Naive B cell (primary cell): ENCODE measurements around the gene ACTN1. TPM values are rescaled to one million over a fixed set of nuclear protein-coding genes. Genes with fewer than 3 reads are reported as not detected.
"Not testable (repeated sequence)": the region's sequence is repeated elsewhere in the genome, so short reads cannot be mapped to it uniquely, and the experiment has no call there.

Source experiments
- ATAC-seq, 2 donors: fragments of 150-1000 bp; cut with Tn5 transposase; 2 replicates each; pipeline ENCODE4 v1.10.0; 2021; ENCODE audit warnings: low read depth in 2 of 2, mild to moderate bottlenecking in 2 of 2, moderate library complexity in 2 of 2
- DNase-seq: peaks from one replicate; pipeline ENCODE4 v3.0.0; 2022
- H3K27ac Mint-ChIP-seq, 6 donors: one replicate each; pipeline ENCODE4 v1.8.0; 2020 to 2022; ENCODE audit warnings: mild to moderate bottlenecking in 6 of 6, mixed read lengths in 6 of 6, moderate library complexity in 5 of 6, inconsistent platforms in 2 of 6
- H3K27me3 Mint-ChIP-seq, 3 donors: one replicate each; pipeline ENCODE4 v1.8.0; 2021 to 2022; ENCODE audit warnings: mixed read lengths in 3 of 3, mild to moderate bottlenecking in 1 of 3
- H3K36me3 Mint-ChIP-seq, 2 donors: one replicate each; pipeline ENCODE4 v1.8.0; 2020 to 2022; ENCODE audit warnings: mixed read lengths in 2 of 2, inconsistent platforms in 1 of 2, mild to moderate bottlenecking in 1 of 2
- H3K4me1 Mint-ChIP-seq, 3 donors: one replicate each; pipeline ENCODE4 v1.8.0; 2020 to 2022; ENCODE audit warnings: mixed read lengths in 3 of 3, inconsistent platforms in 1 of 3, mild to moderate bottlenecking in 1 of 3, moderate library complexity in 1 of 3
- H3K4me3 Mint-ChIP-seq, 8 donors: one replicate each; pipeline ENCODE4 v1.8.0; 2020 to 2022; ENCODE audit warnings: mild to moderate bottlenecking in 8 of 8, mixed read lengths in 8 of 8, moderate library complexity in 8 of 8, inconsistent platforms in 2 of 8
- H3K9me3 Mint-ChIP-seq, 7 donors: one replicate each; pipeline ENCODE4 v1.8.0; 2020 to 2022; ENCODE audit warnings: mixed read lengths in 7 of 7, mild to moderate bottlenecking in 5 of 7, inconsistent platforms in 2 of 7, moderate library complexity in 1 of 7
- polyA plus RNA-seq, 6 donors: library from polyadenylated mRNA; unstranded; fragments of 300-500 nt; fragmentation: Illumina TruSeq; gene quantifications; one replicate each; pipeline ENCODE4 v1.2.3, GENCODE V29; 2021; ENCODE audit warnings: low read depth in 6 of 6

The ACTN1 gene
- polyA plus RNA-seq, 6 donors from 2014 or later, result 0.61 to 4.5 (median 2.4) TPM; not detected in 1

DNA sequence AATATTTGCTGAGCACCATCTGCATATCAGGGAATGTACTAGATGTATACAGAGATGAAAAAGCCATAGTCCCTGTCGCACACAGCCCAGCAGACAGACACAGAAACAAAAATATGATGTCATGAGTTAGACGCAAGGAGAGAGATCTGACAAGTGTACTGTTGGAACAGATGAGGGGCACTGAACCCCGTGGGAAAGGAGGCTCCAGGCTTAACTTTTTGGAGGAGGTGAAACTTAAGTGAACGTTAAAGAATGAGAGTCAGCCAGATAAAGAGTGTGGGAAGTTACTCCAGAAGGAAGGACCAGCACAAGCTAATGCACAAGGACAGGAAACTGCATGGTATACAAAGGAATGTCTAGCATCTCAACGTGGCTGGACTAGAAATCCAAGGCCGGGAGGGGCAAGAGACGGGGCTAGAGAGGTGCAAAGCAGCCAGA lies 2.5 kb upstream of the ACTN1 start:
- Mint-ChIP-seq H3K27ac (peak overlapping the region in 1 of 6 donors; percentile 62), H3K27me3 (peaks cover 22 to 42% (median 40%) of the 10 kb centered on the region in 3 donors), H3K36me3 (no peaks in the 10 kb centered on the region), H3K9me3 (no peaks in the 10 kb centered on the region), H3K4me3 (peak overlapping the region in 1 of 8 donors; percentile 66), H3K4me1 (peaks cover 4 to 13% (median 13%) of the 10 kb centered on the region in 3 donors)
- ATAC-seq (no peak), DNase-seq (no peak)

DNA sequence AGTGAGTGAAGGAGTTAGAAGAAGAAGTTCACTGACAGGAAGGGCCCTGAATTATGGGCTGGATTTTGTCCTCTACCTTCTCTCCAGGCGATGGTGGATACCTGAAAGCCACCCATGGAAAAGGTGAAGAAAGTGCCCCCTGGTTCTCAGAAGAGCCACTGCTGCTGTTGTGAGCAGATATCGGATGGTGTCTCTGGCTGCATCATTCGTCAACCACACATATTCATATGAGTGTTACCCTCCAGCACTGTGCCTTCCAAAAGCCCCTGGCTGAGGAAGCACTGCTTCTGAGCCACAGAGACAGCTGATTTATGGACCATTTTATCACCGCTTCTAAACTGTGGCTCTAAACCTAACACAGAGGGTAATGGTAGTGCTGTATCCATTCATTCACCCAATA lies 2.0 kb upstream of the ACTN1 start:
- Mint-ChIP-seq H3K36me3 (no peaks in the 10 kb centered on the region), H3K9me3 (no peaks in the 10 kb centered on the region), H3K4me3 (peak overlapping the region in 1 of 8 donors; percentile 6), H3K27me3 (peaks cover 25 to 46% (median 44%) of the 10 kb centered on the region in 3 donors), H3K4me1 (peaks cover 4 to 13% (median 13%) of the 10 kb centered on the region in 3 donors), H3K27ac (no peak overlapping the region)
- DNase-seq (no peak), ATAC-seq (no peak)

DNA sequence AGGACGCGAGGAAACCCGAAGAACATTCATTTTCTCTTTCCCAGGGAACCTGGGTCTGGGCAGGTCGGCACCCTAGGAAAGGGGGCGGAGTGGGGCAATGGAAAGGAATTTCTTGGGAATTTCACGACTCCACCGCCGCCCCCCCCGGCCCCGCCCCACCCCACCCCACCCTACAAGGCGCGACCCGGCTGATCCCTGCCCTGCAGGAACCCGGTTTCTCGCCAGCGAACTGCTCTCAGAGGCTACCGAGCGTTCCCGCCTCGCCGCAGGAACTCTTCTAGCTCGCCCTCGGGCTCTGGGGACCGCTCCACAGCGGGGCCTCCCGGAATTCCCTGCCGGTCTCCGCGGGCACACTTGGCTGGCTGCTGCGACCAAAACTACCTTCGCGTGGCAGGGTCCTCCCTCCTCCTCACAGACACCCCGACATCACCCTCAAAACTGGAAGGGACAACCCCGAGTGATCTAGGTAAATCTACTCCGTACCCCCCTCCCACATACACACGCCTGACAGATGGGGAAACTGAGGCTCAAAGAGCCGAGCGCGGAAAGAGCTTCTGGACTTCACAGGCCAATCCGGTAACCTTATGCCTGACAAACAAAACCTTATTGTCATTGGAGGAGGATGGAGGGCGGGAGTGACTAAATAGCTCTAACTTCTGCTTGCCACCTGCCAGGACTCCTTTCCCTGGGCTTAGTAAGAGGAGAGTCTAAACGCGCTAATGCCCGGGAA lies 785 bp upstream of the ACTN1 start:
- H3K36me3 Mint-ChIP-seq, result no peaks in the 10 kb centered on the region
- DNase-seq, result no peak
- H3K4me3 Mint-ChIP-seq, result peak overlapping the region; percentile 82 to 91 (median 87)
- H3K27ac Mint-ChIP-seq, result peak overlapping the region in 1 of 6 donors; percentile 93
- ATAC-seq, result no peak
- peaks cover 4 to 13% (median 13%) of the 10 kb centered on the region in 3 donors for H3K4me1 Mint-ChIP-seq
- peaks cover 0 to 1% (median 0%) of the 10 kb centered on the region in 7 donors for H3K9me3 Mint-ChIP-seq
- H3K27me3 Mint-ChIP-seq, result peaks cover 34 to 57% (median 54%) of the 10 kb centered on the region in 3 donors

DNA sequence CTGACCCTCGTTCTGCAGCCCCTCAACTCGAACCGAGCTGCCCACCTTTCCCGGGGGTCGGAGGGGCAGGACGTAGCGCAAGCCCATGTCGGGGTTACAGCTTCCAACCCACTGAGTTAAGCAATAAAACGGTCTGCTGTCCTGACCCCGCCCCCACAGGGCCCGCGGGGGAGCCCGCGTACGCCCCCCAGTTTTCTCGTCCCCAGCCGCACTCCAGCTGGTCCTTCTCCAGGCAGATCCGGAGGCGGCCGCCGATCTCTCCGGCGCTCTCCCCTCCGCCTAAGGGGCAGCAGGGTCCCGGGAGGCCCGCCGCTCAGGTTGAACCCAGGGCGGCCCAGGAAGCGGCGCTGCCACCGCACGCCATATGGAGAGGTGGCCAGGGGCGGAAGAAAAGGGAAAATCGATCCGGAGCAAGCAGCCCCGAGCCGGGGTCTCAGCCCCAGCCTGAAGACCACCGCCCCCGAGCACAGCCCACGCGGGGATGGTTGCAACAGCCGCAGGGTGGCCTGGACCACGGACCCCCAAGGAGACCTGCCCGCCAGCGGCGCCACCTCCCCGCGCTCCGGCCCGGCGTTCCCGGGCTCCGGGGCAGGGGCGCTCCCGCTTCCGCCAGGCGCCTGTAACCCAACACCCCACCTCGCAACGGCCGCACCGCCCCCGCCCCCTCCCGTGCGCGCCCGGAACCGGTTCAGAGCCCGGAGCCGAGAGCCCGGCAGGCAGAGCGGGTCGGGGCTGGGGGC lies 760 bp downstream of the ACTN1 start:
- peaks cover 34 to 57% (median 55%) of the 10 kb centered on the region in 3 donors for H3K27me3 Mint-ChIP-seq
- no peak overlapping the region for H3K27ac Mint-ChIP-seq
- ATAC-seq (peak; percentile 25 to 37), DNase-seq (peak; percentile 5)
- H3K9me3 Mint-ChIP-seq, result peaks cover 0 to 4% (median 2%) of the 10 kb centered on the region in 7 donors
- H3K4me1 Mint-ChIP-seq, result peaks cover 4 to 13% (median 13%) of the 10 kb centered on the region in 3 donors
- peak overlapping the region; percentile 70 to 85 (median 78) for H3K4me3 Mint-ChIP-seq
- no peaks in the 10 kb centered on the region for H3K36me3 Mint-ChIP-seq

DNA sequence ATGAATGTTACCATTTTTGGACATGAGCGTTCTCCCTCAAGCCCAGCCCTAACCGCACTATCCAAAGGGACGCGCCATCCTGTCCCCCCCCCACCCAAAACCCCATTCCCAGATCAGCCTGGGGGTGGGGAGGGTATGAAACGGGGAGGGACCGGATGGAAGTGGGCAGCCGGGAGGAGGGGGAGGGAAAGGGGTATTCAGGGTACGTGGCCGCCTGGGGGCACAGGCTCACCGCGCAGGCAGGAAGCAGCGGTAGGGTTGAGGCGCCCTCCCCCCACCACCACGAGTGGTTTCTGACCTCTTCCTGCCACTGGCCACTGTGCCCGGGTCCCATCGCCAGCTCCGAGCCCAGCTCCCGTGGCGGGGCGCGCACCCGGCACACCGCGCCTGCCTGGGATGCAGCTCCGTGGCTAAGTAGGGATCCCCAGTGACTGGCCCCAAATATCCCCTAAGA lies 1.4 kb downstream of the ACTN1 start:
- Mint-ChIP-seq H3K4me3 (peak overlapping the region; percentile 48 to 87 (median 80)), H3K36me3 (no peaks in the 10 kb centered on the region), H3K9me3 (peaks cover 0 to 7% (median 4%) of the 10 kb centered on the region in 7 donors), H3K4me1 (peaks cover 4 to 13% (median 13%) of the 10 kb centered on the region in 3 donors), H3K27me3 (peaks cover 34 to 51% (median 49%) of the 10 kb centered on the region in 3 donors), H3K27ac (peak overlapping the region in 1 of 6 donors; percentile 20)
- DNase-seq, result no peak
- ATAC-seq, result no peak

DNA sequence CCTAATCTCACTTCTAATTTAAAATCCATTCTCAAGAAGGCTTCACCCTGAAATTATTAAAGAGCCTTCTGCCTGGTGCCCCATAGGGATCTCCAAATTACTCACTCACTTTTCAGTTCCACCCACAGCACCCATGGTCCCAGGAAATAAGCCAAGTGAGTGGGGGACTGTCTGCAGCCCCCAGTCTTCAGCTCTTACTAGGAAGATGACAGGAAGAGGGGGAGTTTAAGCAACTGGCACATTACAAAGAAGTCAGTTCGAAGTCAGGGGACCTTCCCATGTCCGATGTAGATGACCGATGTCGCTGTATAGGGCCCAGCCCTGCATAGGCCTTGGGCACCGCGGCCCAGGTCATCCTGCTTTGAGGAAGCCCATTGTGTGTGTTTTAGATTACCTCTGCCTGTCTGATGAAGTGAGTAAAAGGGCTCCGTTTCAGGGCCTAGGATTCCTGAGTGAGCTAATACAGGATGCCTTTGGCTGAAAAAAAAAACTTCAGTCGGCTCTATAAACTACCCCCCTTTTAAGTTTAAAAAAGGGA lies 1.9 kb downstream of the ACTN1 start:
- no peak for DNase-seq
- ATAC-seq, result no peak
- H3K4me3 Mint-ChIP-seq, result peak overlapping the region in 7 of 8 donors; percentile 44 to 87 (median 59)
- peaks cover 0 to 7% (median 4%) of the 10 kb centered on the region in 7 donors for H3K9me3 Mint-ChIP-seq
- H3K27me3 Mint-ChIP-seq, result peaks cover 34 to 48% (median 46%) of the 10 kb centered on the region in 3 donors
- no peaks in the 10 kb centered on the region for H3K36me3 Mint-ChIP-seq
- peaks cover 4 to 13% (median 13%) of the 10 kb centered on the region in 3 donors for H3K4me1 Mint-ChIP-seq
- H3K27ac Mint-ChIP-seq, result peak overlapping the region in 1 of 6 donors; percentile 20

DNA sequence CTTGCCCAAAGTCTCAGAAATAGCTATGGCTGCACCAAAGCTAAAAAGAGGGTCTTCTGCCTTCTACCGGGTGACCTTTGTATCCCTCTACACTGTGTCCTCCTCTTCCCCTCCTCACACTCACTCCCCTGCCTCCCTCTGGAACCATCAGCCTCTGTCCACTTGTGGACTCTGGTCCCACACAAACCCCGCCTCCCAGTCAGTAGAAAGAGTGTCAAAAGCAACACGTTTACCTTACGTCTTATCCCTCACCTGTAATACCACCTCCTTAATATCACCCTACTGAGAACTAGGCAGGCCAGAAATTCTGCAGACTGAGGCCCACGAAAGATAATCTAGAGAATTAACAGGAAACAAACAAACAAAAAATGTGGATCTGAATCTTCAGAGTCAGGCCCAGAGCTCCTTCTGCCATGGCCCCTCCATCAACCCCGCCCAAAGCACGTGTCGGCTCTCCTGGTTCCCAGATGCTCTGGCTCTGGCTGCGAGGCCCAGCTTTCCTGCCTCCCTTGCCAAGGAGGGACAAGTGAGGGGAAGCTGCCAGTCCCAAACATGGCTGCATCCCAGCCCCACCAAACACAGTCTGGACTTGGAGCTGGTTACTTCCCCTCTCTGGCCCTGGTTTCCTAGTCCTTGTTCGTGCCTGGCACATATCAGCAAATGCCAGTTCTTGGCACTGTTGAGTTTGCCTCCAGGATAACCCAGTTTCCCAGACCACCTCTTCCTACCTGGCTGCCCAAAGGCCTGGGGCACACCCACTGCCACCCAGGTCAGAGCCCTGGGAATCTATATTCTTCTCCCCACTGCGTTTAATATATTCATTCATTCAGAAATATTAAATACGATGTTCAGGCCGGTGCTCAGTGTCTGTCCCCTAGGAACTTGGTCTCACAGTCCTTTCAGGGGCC lies 2.7 kb downstream of the ACTN1 start:
- DNase-seq (no peak), ATAC-seq (no peak)
- Mint-ChIP-seq H3K4me1 (peaks cover 4 to 13% (median 13%) of the 10 kb centered on the region in 3 donors), H3K27ac (no peak overlapping the region), H3K27me3 (peaks cover 30 to 44% (median 40%) of the 10 kb centered on the region in 3 donors), H3K4me3 (peak overlapping the region in 7 of 8 donors; percentile 38 to 82 (median 50)), H3K9me3 (peaks cover 0 to 7% (median 4%) of the 10 kb centered on the region in 7 donors), H3K36me3 (no peaks in the 10 kb centered on the region)

DNA sequence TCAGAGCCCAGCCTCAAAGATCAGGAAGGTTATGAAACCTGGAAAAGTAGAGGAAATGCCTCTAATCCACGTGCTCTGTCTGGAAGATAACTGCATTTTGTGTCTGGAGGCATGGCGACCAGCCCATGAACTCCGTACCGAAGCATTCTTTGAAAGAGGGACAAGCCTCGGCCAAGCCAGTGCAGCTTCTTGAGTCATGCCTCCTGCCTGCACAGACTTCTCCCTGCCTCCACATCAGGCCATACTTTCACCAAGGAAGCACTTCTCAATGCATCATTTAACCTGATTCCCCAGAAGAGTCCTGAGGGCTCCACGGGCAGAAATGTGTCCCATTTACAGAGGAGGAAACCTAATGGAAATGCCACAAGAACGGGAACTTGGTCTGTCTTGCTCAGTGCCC lies 3.4 kb downstream of the ACTN1 start:
- Mint-ChIP-seq H3K9me3 (peaks cover 0 to 7% (median 4%) of the 10 kb centered on the region in 7 donors), H3K27me3 (peaks cover 27 to 40% (median 37%) of the 10 kb centered on the region in 3 donors), H3K4me1 (peaks cover 4 to 13% (median 13%) of the 10 kb centered on the region in 3 donors), H3K27ac (peak overlapping the region in 1 of 6 donors; percentile 34), H3K36me3 (no peaks in the 10 kb centered on the region), H3K4me3 (peak overlapping the region in 2 of 8 donors; percentile 3 to 59)
- no peak for DNase-seq
- ATAC-seq, result no peak

DNA sequence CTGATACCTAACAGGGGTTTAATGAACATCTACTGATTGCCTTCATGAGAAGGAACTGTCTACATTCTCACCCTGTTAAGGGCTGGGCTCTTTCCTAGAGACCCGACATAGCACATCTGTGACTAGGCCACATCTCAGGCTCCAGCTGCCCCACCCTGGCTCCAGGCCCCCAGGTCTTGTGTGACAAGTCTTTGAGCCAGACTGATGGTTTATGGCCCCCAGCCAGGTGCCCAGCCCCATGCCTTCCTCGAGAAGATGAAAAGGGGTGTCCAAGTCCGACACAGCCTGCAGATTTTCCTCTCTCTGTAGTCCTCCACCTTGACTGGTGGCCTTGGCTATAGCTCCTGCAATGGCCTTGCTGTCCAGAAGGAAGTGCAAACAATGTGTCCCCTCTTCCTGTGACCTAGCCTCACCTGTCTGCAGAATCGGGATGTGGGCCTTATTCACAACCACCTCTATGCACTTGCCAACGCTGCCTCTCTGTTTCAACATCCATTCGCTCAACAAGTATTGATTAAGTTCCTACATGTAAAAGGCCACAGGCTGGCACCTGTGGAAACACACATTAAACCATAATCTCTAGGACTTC lies 4.2 kb downstream of the ACTN1 start:
- Mint-ChIP-seq H3K9me3 (peaks cover 0 to 7% (median 4%) of the 10 kb centered on the region in 7 donors), H3K27me3 (peaks cover 22 to 34% (median 30%) of the 10 kb centered on the region in 3 donors), H3K36me3 (no peaks in the 10 kb centered on the region), H3K27ac (no peak overlapping the region), H3K4me1 (peaks cover under 1 to 13% (median 8%) of the 10 kb centered on the region in 3 donors), H3K4me3 (peak overlapping the region in 1 of 8 donors; percentile 3)
- DNase-seq, result no peak
- ATAC-seq, result no peak

DNA sequence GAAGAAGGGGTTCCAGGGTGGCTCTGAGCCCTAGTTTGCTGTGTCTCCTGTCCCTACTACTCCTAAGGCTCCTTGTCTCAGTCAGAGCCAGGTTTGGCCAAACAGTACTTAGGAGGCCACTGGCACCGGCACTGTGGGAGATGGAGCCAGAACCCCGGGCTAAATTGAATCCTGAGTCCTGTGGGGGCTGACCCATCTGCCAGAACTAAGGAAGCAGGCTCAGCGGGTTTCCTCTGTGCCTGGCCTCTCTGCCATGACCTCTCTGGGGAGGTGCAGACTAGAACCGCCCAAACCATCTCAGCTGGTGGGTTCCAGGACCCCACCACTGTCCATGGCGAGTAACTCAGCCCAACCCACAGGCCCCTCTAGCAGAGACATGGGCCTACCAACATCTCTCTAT lies 5.5 kb downstream of the ACTN1 start:
- Mint-ChIP-seq H3K27me3 (peaks cover 22 to 31% (median 28%) of the 10 kb centered on the region in 3 donors), H3K36me3 (no peaks in the 10 kb centered on the region), H3K9me3 (peaks cover 0 to 7% (median 4%) of the 10 kb centered on the region in 7 donors), H3K4me3 (no peak overlapping the region), H3K27ac (no peak overlapping the region), H3K4me1 (peaks cover 0 to 12% (median 7%) of the 10 kb centered on the region in 3 donors)
- ATAC-seq, result no peak
- DNase-seq, result no peak

DNA sequence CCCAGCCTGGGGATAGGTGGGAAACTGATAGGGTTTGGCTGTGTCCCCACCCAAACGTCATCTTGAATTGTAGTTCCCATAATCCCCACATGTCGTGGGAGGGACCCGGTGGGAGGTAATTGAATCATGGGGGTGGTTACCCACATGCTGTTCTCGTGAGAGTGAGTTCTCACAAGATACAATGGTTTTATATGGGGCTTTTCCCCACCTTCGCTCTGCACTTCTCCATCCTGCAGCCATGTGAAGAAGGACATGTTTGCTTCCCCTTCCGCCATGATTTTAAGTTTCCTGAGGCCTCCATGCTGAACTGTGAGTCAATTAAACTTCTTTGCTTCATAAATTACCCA lies 5.9 kb downstream of the ACTN1 start:
- ATAC-seq, H3K27ac Mint-ChIP-seq, H3K36me3 Mint-ChIP-seq, H3K4me3 Mint-ChIP-seq, DNase-seq, H3K9me3 Mint-ChIP-seq: not testable (repeated sequence)
- Mint-ChIP-seq H3K27me3 (peaks cover 22 to 31% (median 28%) of the 10 kb centered on the region in 3 donors), H3K4me1 (peaks cover 0 to 12% (median 7%) of the 10 kb centered on the region in 3 donors)
